NCI-H2171 (cell line): Measurements from ENCODE around the gene RPL36A.

Source experiments
- DNase-seq: peaks from one replicate; lab custom pipeline; 2025; lab: John Stamatoyannopoulos, UW

Gene RPL36A

DNA sequence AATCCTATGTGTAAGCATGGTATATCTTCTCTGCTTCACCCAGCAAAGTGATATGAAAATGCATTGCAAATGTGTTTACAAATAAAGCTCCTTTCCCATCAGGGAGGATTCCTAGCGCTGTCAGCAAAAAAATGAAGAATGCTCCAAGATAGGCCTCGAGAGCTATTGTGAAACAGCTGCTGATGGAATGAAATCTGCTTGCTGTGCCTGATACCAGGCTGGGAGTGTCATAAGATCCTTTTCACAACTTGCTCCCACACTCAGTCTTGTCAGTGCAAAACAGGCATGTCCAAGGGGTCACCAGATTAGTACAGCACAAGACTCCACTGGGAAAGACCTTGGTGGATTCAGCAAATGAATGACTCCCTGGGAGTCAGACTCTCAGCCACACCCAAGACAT, 51.3 kb downstream of the RPL36A start:
- no peak for DNase-seq
